ENCODE measurements around the gene RGS17. TPM values are rescaled to one million over a fixed set of nuclear protein-coding genes. Genes with fewer than 3 reads are reported as not detected.
A peak's percentile ranks its signal among the peaks of the same experiment; 100 is the strongest.

RGS17 gene
- total and polyA plus RNA-seq, 2 of the 13 experiments (the other 11 are each of a cell fraction or from before 2014, with no cell fraction given), result 0.04 TPM; not detected in 1

- TF ChIP-seq SP1 (IDR thresholded peaks at IDR 0.05) (no peak), SP1 (CRISPR knock-in tag; IDR thresholded peaks at IDR 0.05) (peak; percentile 29; the same call in 1 of the 2 replicates), ZBTB7A (CRISPR knock-in tag; IDR thresholded peaks at IDR 0.05) (no peak), ZNF768 (CRISPR knock-in tag; IDR thresholded peaks at IDR 0.05) (peak; percentile 13; the same call in 1 of the 2 replicates), ZBTB10 (CRISPR knock-in tag; IDR thresholded peaks at IDR 0.05; ENCODE audit: borderline replicate concordance) (peak; percentile 52; the same call in 1 of the 2 replicates), REPIN1 (CRISPR knock-in tag; IDR thresholded peaks at IDR 0.05; ENCODE audit: borderline replicate concordance, low read depth) (no peak; the same call in 1 of the 2 replicates), ZKSCAN8 (CRISPR knock-in tag; IDR thresholded peaks at IDR 0.05; ENCODE audit: borderline replicate concordance) (no peak), ZNF574 (CRISPR knock-in tag; IDR thresholded peaks at IDR 0.05) (no peak), SATB2 (CRISPR knock-in tag; IDR thresholded peaks at IDR 0.05) (peak; percentile 94), ZNF775 (CRISPR knock-in tag; IDR thresholded peaks at IDR 0.05; ENCODE audit: borderline replicate concordance) (0 out of 2 replicates have a peak, but pooled peaks have one; percentile 25), ZNF34 (CRISPR knock-in tag; IDR thresholded peaks at IDR 0.05; ENCODE audit: borderline replicate concordance) (no peak), ZNF3 (CRISPR knock-in tag; IDR thresholded peaks at IDR 0.05) (no peak), ZSCAN25 (CRISPR knock-in tag; IDR thresholded peaks at IDR 0.05) (no peak), ZZZ3 (CRISPR knock-in tag; IDR thresholded peaks at IDR 0.05; ENCODE audit: borderline replicate concordance) (no peak; the same call in 1 of the 2 replicates), ZNF550 (CRISPR knock-in tag; IDR thresholded peaks at IDR 0.05; ENCODE audit: borderline replicate concordance) (peak; percentile 86; the same call in 1 of the 2 replicates), ZNF607 (CRISPR knock-in tag; IDR thresholded peaks at IDR 0.05; ENCODE audit: borderline replicate concordance) (no peak; the same call in 1 of the 2 replicates), NCOA2 (CRISPR knock-in tag; IDR thresholded peaks at IDR 0.05) (no peak; the same call in 1 of the 2 replicates), HDAC1 (CRISPR knock-in tag; IDR thresholded peaks at IDR 0.05) (no peak), ZNF569 (CRISPR knock-in tag; IDR thresholded peaks at IDR 0.05; ENCODE audit: borderline replicate concordance) (no peak), CHCHD3 (CRISPR knock-in tag; IDR thresholded peaks at IDR 0.05) (no peak), CCDC6 (CRISPR knock-in tag; IDR thresholded peaks at IDR 0.05) (no peak), AHR (CRISPR knock-in tag; IDR thresholded peaks at IDR 0.05) (0 out of 2 replicates have a peak, but pooled peaks have one; percentile 39), LBX2 (CRISPR knock-in tag; IDR thresholded peaks at IDR 0.05; ENCODE audit: borderline replicate concordance) (no peak), SCMH1 (CRISPR knock-in tag; IDR thresholded peaks at IDR 0.05; ENCODE audit: borderline replicate concordance) (no peak), SNAPC2 (CRISPR knock-in tag; IDR thresholded peaks at IDR 0.05) (peak; percentile 29; the same call in 1 of the 2 replicates)
These were observed 147.2 kb downstream of the RGS17 start (continued) for GRCh38 chr6:152983637-152984512.
